HG02610 (cell line): ENCODE measurements around the gene ARRB1.

ENCODE experiments used
- ATAC-seq: cut with Tn5 transposase; IDR thresholded peaks from one replicate; pipeline ENCODE4 v1.9.1; 2021; ENCODE audit warnings: mild to moderate bottlenecking, moderate library complexity; ENCODE audit not compliant: unreplicated experiment

ARRB1 gene

DNA sequence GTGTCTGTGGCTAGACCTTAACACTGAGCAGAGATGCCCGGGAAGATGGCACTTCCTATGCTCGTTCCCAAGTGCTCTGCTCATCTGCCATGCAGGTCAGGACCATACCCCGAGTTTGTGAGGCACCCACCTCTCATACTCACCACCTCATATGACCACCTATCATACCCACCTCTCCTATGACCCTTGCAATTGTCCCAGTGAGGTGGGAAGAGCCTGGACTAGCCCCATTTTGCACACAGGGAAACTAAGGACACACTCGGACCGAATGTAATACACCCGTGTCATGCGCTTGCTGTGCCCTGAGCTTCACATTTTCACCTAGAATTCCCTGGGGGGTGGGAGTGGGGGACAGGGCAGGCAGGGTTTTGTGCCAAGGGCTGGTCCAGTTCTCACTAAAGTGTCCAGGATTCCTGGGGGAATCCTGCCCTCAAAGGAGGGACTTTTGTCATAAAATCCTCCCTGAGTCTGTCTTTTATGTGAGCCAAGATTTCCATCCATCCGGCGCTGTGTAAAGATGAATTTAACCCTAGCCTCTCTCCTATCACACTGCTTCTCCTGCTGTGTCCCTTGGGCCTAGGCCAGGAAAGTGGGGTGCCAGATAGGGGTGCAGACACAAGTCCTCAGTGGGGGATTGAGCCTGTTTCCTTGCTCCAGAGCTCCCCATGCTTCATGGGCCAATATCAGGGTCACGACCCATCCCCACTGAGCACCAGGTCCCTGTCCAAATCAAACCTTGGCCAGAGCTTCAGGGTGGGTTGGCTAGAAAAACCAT lies 90.9 kb downstream of the ARRB1 start:
- ATAC-seq, result no peak

DNA sequence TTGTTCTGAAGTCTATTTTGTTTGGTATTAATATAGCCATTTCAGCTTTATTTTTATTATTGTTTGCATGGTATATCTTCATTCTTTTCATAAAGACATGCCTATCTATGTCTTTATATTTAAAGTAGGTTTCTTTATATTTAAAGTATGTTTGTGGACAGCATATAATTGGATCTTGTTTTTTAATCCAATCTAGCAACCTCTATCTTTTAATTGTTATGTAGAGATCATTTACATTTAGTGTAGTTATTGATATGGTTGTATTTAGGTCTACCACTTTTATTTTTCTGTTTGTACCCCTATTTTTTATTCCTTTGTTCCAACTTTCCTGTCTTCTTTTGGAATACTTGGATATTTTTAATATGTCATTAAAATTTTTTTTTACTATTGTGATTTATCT lies 97.1 kb downstream of the ARRB1 start:
- ATAC-seq, result no peak

GRCh38 chr11:75249704-75250103 lies 101.8 kb downstream of the ARRB1 start:
- ATAC-seq, result no peak

DNA sequence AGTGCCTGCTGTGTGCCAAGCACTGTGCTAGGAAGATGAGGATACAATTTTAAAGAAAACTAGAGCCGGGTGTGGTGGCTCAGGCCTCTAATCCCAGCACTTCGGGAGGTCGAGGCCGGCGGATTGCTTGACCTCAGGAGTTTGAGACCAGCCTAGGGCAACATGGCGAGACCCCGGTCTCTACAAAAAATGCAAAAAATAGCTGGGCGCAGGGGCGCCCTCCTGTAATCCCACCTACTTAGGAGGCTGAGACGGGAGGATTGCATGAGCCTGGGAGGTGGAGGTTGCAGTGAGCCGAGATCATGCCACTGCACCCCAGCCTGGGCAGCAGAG lies 102.6 kb downstream of the ARRB1 start:
- no peak for ATAC-seq

GRCh38 chr11:75246671-75247350 lies 104.7 kb downstream of the ARRB1 start:
- ATAC-seq, result no peak

GRCh38 chr11:75246006-75246670 lies 105.3 kb downstream of the ARRB1 start:
- no peak for ATAC-seq

- no peak for ATAC-seq
These were observed 106.0 kb downstream of the ARRB1 start for GRCh38 chr11:75245356-75246005.

DNA sequence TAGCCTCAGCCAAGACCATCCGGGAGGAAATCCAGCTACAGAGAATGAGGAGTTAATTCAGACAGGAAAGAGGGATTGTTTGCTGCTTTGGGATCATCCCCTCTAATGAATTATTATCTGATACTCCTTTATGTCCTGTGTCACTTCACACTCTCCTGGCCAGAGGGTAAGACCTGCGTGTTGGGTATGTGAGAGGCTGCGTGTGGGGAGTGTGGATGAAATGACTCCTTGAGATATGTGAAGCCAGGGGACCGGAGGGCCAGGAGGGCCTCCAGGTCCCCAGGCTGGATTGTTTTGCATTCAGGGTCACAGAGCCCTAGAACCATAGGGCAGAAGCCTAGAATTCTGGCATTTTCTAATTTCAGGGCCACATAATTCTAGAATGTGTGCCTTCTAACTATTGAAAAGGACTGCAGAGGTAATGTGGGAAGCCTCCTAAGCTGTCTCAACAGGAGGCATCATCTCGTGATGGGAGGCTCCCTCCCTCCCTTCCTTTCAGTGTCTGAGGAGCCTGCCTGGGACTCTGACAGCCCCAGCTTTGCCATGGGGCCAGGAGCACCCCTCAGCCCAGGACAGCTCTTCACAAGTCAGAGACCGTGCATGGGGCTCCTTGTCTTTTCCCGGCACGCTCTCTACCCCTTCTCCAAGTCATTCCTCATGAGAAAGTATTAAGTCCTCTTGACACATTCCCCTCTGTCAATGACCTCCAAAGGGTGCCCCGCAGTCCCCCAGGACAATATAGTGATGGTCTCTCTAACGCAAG lies 107.2 kb downstream of the ARRB1 start:
- no peak for ATAC-seq

DNA sequence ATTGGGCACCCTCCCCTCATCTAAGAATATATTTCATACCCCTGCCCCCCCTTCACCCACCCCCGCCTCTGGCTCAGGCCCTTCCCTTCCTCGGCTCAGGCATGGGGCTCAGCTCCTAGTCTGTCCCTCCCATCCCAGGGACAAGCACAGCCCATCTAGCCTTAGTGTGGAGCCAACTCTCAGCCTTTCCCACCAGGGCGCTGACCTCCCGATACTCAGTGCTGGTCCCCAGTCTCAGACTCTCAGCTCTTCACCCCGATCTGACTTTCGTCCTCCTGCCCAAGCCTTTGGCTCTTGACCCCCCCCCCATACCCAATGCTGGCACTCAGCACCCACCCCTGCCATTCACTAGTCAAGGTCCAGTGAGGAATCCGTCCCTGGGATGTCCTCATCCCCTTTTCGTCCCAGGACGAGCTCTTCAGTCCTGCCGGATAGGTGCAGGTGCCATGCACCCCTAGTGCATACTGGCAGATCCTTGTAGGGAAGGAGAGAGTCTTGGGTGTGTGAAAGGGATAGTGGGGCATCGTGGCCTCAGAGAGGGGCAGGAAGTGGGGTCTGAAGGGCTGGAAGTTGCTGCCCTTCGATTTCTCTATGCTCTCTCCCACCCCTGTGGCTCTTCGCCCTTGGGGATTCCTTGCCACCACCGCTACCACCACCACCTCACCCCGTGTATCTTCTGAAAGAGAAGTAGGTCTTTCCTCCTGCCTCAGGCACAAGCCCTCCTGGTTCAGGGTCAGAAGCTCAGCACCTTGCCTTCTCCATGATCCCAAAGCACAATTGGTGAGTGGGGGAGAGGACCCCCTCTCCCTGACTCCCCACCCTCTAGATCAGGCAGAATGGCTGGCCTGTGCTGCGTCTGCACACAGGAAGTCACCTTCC lies 108.5 kb downstream of the ARRB1 start:
- no peak for ATAC-seq

GRCh38 chr11:75241906-75242644 lies 109.4 kb downstream of the ARRB1 start:
- peak; percentile 8 for ATAC-seq

- peak; percentile 87 for ATAC-seq
These were observed 110.2 kb downstream of the ARRB1 start for GRCh38 chr11:75241036-75241905.

DNA sequence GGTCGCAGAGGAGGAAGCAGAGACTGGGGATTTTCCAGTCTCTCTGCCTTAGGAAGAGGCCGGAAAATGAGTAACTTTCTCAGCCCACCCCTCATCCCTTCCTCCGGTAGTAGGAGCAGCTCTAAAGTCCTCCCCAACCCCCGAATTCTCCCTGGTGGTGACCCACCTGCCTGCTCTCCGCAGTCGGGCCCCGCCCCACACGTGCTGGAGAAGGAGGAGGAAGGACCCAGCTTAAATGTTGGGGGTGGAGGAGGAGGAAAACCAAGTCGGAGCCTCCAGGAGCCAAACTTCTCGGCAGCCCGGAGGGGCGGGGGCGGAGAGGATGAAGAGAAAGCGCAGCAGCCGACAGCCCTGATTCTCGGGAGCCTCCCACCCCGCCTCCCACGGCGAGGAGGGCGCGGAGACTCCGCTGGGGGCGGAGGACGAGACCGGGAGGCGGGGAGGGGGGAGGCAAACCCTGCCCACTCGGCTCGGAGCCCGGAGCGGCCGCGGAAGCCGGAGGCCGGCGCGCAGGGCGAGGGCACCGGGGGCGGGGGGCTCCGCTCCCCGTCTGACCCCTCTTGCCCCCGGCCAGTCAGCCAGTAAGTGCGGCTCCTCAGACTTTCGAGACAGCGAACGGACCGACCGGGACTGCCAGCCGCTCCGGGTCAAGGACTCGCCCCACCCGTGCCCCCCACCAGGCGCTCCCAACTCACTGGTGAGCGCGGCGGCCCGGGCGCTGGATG lies 111.0 kb downstream of the ARRB1 start, which contains the start of gene TPBGL:
TSS of gene TPBGL (plus strand) at position 464 of the 725 bp plus-strand sequence. CDS start 276 bp downstream, outside the sequence.
- no peak for ATAC-seq

DNA sequence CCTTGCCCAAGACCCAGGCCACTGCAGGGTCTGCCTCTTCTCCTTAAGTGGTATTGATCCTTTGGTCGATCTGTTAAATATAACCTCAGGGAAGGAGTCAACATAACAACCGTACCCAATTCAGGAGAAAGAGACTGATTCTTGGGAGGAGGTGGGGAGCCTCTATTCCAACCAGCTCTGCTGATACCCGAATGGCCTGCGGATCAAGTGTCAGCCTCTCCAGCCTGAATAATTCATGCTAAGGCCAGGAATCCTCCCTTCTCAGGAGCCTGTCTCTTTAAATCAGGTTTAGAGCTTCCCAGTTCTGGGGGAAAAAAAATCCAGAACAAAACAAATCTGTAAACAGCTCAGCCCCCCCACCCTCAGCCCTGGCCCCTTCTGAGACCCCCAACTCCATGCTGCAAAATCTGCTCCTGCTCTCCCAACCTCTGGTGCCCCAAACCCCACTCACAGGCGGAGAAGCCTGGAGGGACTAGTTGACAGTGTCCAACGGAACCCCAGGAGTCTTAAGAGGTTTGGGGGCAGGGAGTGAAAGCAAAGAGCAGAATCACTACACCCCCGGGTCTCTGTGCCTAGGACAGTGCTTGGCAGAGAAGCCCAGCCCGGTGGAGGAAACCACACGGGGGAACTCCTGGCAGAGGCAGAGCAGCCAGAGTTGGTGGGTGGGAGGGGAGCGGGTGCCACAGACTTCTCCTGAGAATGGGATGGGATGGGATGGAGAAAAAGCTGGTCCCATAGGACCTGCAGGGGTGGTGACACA lies 111.8 kb downstream of the ARRB1 start:
- no peak for ATAC-seq

DNA sequence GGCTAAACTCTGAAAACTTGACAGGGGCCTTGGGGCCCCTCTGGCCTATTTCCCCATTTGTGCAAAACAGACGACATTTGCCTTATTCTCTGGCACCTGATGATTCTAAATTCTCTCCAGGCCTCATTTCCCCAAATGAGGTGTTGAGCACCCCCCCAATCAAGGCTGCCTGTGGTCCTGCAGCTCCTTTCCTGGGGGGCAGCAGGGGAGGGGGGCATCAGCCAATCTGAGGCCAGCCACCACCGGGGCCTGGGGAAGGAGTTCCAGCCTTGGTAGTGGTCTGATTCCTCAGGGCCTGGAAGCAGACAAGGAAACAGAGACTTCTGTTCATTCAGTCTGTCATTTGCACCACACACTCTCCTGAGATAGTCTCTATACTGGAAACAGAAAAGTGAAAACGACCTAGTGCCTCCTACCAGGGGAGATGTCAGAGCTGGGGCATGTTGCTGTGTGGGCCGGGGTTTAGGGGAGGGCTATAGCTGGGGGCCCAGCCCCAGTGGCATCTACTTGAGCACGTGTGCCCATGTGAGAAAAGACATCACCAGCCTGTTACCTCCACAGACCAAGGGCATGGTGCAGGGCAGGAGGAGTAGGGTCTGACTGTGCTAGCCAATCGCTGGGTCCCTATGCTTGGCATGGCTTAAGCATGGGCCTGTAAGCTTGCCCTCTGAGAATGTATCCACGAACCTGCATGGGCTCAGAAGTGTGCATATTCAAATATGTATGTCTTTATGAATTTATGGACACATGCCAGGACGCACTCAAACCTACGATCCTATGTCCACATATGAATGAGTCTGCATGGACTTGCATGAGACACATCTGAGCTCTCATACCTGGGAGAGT lies 112.6 kb downstream of the ARRB1 start:
- no peak for ATAC-seq

- no peak for ATAC-seq
These were observed 114.4 kb downstream of the ARRB1 start for GRCh38 chr11:75237050-75237449.

DNA sequence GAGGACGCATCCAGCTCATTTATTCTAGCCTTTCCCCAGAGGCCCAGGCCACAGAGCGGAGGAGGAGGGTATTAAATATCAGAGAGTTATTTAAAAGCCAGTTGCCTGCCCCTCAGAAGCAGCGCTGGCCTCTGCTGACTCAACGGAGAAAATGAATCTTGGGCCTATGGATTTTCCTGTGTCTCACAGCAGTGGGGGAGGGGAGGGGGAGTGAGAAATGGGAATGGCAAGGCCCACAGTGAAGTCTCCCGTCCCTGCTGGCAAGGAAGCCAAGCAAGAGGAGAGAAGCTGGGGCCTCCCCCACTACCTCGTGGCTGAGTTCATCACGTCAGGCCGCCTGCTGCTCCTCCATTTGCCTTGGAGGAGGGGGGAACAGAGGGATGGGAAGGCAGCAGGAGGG lies 115.4 kb downstream of the ARRB1 start:
- no peak for ATAC-seq
